Measurements from ENCODE around the gene LGALS4.
A peak's percentile ranks its signal among the peaks of the same experiment; 100 is the strongest.
"Not testable (repeated sequence)": the region's sequence is repeated elsewhere in the genome, so short reads cannot be mapped to it uniquely, and the experiment has no call there.

Gene LGALS4

GRCh38 chr19:38797781-38798180, 15.0 kb downstream of the LGALS4 start:
- not testable (repeated sequence) for DNase-seq (ENCODE audit: low read depth in 2 of 3, low spot score in 1 of 3)

GRCh38 chr19:38796154-38796553, 16.6 kb downstream of the LGALS4 start:
- DNase-seq (ENCODE audit: low read depth in 2 of 3, low spot score in 1 of 3), result no peak

GRCh38 chr19:38795549-38795948, 17.2 kb downstream of the LGALS4 start:
- no peak for DNase-seq (ENCODE audit: low read depth in 2 of 3, low spot score in 1 of 3)

GRCh38 chr19:38793671-38794070, 19.1 kb downstream of the LGALS4 start:
- no peak for DNase-seq (ENCODE audit: low read depth in 2 of 3, low spot score in 1 of 3)

GRCh38 chr19:38793177-38793576, 19.6 kb downstream of the LGALS4 start:
- no peak for DNase-seq (ENCODE audit: low read depth in 2 of 3, low spot score in 1 of 3)

- DNase-seq (ENCODE audit: low read depth in 2 of 3, low spot score in 1 of 3), result peak in 2 of 3 donors; percentile 24 to 26
Measured at GRCh38 chr19:38792250-38793111, 20.3 kb downstream of the LGALS4 start.

GRCh38 chr19:38791451-38792064, 21.2 kb downstream of the LGALS4 start:
- DNase-seq (ENCODE audit: low read depth in 2 of 3, low spot score in 1 of 3), result not testable (repeated sequence)

- not testable (repeated sequence) for DNase-seq (ENCODE audit: low read depth in 2 of 3, low spot score in 1 of 3)
Measured at GRCh38 chr19:38790507-38791403, 22.0 kb downstream of the LGALS4 start.

- no peak for DNase-seq (ENCODE audit: low read depth in 2 of 3, low spot score in 1 of 3)
Measured at GRCh38 chr19:38788478-38789243, 24.1 kb downstream of the LGALS4 start, which contains the start of gene LGALS7B. TSS of gene LGALS7B (plus strand) at chr19:38789200. CDS start at chr19:38789227, 27 bp downstream.

GRCh38 chr19:38786572-38787265, 26.0 kb downstream of the LGALS4 start:
- DNase-seq (ENCODE audit: low read depth in 2 of 3, low spot score in 1 of 3), result no peak

- DNase-seq (ENCODE audit: low read depth in 2 of 3, low spot score in 1 of 3), result not testable (repeated sequence)
Measured at GRCh38 chr19:38786061-38786460, 26.7 kb downstream of the LGALS4 start.

GRCh38 chr19:38785187-38785699, 27.5 kb downstream of the LGALS4 start:
- no peak for DNase-seq (ENCODE audit: low read depth in 2 of 3, low spot score in 1 of 3)

GRCh38 chr19:38784224-38784623, 28.5 kb downstream of the LGALS4 start:
- DNase-seq (ENCODE audit: low read depth in 2 of 3, low spot score in 1 of 3), result no peak

- DNase-seq (ENCODE audit: low read depth in 2 of 3, low spot score in 1 of 3), result not testable (repeated sequence)
Measured at GRCh38 chr19:38782212-38782611, 30.5 kb downstream of the LGALS4 start.

- no peak for DNase-seq (ENCODE audit: low read depth in 2 of 3, low spot score in 1 of 3)
Measured at GRCh38 chr19:38781058-38781457, 31.7 kb downstream of the LGALS4 start.

GRCh38 chr19:38780443-38780842, 32.3 kb downstream of the LGALS4 start:
- no peak for DNase-seq (ENCODE audit: low read depth in 2 of 3, low spot score in 1 of 3)

- DNase-seq (ENCODE audit: low read depth in 2 of 3, low spot score in 1 of 3), result no peak
Measured at GRCh38 chr19:38778733-38779132, 34.0 kb downstream of the LGALS4 start.

GRCh38 chr19:38774181-38774950, 38.4 kb downstream of the LGALS4 start:
- no peak for DNase-seq (ENCODE audit: low read depth in 2 of 3, low spot score in 1 of 3)
